Retinal pigment epithelial cell (primary cell): Measurements from ENCODE around the gene MACC1.

Source experiments
- DNase-seq: peaks from one replicate; pipeline ENCODE4 v3.0.0-alpha.2; 2010; ENCODE audit warnings: low read depth
- H3K4me3 ChIP-seq: 2 replicates; pipeline ENCODE4 v1.5.1; 2011; ENCODE audit warnings: mild to moderate bottlenecking, low read length, control low read depth, moderate library complexity
- TF ChIP-seq, protein P1 (sequence below): conservative IDR thresholded peaks from 2 replicates; pipeline ENCODE4 v1.5.1; 2011; ENCODE audit warnings: low read depth, low read length, control low read depth, inconsistent platforms

MACC1 gene

DNA sequence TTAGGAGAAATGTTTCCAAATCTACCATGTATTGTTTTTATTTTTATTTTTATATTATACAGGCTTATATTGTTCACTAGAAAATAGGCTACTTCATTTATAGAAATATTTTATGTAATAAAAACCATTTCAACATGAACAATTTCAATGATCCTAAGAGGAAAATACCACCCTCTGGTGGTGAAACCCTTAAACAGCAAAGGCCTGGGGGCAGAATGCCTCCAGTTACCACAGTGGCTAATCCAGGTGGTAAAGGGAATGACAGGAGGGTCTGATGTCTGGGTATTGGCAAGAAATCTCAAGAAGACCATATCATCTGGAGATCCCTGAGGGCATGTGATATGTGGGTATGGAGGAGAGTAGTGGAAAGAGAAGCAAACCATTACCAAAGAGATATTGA lies 19.3 kb downstream of the MACC1 start:
- H3K4me3 ChIP-seq = no peak overlapping the region
- no peak for DNase-seq
- TF ChIP-seq, protein P1, sequence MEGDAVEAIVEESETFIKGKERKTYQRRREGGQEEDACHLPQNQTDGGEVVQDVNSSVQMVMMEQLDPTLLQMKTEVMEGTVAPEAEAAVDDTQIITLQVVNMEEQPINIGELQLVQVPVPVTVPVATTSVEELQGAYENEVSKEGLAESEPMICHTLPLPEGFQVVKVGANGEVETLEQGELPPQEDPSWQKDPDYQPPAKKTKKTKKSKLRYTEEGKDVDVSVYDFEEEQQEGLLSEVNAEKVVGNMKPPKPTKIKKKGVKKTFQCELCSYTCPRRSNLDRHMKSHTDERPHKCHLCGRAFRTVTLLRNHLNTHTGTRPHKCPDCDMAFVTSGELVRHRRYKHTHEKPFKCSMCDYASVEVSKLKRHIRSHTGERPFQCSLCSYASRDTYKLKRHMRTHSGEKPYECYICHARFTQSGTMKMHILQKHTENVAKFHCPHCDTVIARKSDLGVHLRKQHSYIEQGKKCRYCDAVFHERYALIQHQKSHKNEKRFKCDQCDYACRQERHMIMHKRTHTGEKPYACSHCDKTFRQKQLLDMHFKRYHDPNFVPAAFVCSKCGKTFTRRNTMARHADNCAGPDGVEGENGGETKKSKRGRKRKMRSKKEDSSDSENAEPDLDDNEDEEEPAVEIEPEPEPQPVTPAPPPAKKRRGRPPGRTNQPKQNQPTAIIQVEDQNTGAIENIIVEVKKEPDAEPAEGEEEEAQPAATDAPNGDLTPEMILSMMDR = peak; percentile 34

DNA sequence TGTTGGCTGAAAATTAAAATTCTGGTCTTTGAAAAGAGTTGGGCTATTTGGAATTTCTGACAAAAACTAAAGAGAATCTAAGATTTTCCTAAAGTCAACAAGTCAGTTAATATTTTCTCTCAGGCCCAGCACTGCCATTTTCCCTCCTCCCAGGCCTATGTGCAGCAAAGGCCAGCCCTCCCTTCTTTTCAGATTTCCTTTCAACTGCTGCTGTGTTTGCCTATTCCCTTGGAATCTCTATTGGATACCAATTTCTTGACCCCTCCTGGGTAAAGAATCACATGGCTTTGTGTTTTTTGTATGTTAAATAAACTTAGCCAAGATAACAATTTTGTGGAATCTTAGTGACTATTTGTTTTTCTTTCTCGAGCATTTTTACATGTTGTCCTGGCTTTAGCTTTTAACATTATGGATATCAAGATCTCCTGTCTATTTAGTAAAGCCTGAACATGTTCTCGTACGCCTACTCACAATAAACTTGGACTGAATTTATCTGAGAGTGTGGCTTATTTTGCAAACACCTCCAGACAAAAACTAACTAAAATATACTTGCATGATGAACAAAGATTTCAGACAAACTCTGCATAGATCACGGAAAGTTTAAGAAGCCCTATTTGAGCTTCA lies 19.9 kb downstream of the MACC1 start:
- no peak for DNase-seq
- TF ChIP-seq, protein P1 = no peak
- H3K4me3 ChIP-seq = no peak overlapping the region

DNA sequence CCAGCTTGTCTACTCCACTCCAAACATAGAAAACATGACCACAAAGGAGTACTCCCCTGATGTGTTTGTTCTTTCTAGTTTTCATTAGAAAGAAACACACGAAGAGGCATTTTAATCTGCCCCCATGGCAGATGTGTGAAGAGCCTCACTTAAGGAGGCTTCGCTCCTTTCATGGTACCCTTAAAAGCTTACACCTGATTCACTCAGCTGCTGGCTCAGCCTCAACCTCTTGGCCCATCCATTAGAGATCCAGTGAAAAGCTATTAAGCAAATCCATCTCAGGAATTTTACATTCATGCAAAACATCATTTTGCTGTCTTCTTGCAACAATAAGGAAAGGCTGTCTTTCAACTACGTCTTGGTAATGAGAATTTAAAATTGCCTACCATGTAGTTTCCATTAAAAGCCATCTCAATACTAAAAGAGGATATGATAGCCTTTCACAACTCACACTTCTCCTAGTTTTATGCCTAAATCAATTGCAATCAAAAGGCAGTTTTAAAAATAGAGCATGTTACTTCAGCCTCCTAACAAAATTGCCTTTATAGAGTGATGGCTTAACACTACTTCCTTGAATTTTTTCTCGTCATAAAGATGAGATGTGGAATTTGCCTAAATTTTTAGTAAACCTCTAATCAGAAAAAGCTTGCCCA lies 22.7 kb downstream of the MACC1 start:
- DNase-seq = no peak
- TF ChIP-seq, protein P1 = no peak
- H3K4me3 ChIP-seq = no peak overlapping the region

DNA sequence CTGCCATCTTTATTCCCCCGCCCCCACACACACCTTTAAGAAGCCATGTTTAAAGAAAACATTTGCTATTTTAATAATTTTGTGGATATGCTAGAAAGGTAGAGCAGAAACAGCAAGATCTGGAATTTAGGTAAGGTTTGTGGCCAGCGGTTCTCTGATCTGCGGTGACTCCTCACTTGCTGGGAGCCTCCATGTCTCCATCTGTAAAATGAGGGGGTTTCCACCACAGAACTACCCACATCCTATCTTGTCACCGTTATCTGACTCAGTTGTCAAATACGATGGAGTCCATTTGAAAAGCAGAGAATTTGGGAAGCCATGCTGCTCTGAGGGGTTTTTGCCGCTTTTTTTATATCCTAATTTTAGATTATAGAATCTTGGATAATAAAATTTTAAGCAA lies 23.3 kb downstream of the MACC1 start:
- H3K4me3 ChIP-seq = no peak overlapping the region
- TF ChIP-seq, protein P1 = no peak
- no peak for DNase-seq

DNA sequence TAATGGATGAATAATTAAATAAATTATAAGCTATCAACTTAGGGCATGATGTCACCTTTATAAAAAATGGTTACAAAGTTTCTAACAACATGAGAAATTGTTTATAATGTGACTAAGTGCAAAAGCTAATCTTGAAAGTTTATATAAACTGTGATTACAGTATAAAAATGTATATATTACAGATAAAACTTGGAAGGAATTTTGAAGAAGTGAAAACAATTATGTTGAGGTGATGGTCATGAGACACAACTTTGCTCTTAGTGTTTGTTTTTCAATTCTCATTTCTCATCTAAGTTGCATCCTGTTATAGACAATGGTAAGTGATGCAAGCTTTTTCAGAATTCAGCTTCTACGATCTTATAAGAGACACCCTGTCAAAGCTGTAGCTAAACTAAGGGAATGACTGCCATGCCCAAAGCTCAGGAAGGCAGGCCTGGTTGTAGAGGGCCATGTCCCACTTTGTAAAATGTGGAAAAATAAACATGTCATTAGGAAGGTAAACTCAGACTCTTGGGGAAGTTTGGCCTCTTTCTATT lies 23.9 kb downstream of the MACC1 start:
- no peak for DNase-seq
- TF ChIP-seq, protein P1 = no peak
- no peak overlapping the region for H3K4me3 ChIP-seq

DNA sequence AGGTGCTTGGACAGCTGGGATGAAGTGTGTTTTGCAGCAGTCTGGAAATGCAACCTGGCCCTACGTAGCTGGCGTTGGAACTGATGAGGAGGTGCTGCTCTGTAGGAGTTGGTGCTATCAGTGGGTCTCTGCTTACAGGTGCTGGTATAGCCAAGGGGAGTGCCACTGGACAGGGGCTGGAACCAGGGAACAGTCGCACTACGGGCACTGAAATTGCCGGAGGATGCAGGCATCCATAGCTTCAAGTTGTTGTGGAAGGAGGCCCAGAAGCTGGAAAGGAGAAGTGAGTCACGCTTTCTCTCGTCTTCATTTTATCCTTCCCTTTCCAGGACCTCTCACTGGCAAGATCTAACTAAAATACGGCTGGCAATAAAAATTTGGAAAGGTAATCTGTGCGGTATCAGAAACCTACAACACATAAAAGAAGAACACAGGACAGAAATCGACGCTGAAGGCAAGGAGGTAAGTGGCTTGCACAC lies 25.8 kb downstream of the MACC1 start:
- TF ChIP-seq, protein P1 = no peak
- no peak overlapping the region for H3K4me3 ChIP-seq
- DNase-seq = no peak
